ENCODE results near the gene CASS4.

GRCh38 chr20:56430461-56430860 is 18.4 kb downstream of the CASS4 start:
- TF ChIP-seq CTCF (IDR thresholded peaks at IDR 0.05 in 2 of 3, conservative IDR thresholded peaks at IDR 0.05 in 1 of 3; ENCODE audit: borderline replicate concordance in 1 of 3, insufficient read depth in 1 of 3, low read depth in 2 of 3, low read length in 2 of 3) (no peak), EZH2phosphoT487 (IDR thresholded peaks at IDR 0.05; ENCODE audit: borderline replicate concordance) (no peak), RAD21 (IDR thresholded peaks at IDR 0.05; ENCODE audit: low read depth) (no peak), ZBTB33 (IDR thresholded peaks at IDR 0.05; ENCODE audit: extremely low read depth, insufficient replicate concordance, low read length) (no peak), SP1 (IDR thresholded peaks at IDR 0.05; ENCODE audit: low read depth) (no peak), TCF7L2 (IDR thresholded peaks at IDR 0.05; ENCODE audit: borderline replicate concordance, extremely low read depth, insufficient read depth, insufficient read length) (no peak), POLR2AphosphoS5 (IDR thresholded peaks at IDR 0.05; ENCODE audit: low read depth, low read length) (no peak), MAX (IDR thresholded peaks at IDR 0.05) (no peak), JUND (IDR thresholded peaks at IDR 0.05) (no peak), REST (IDR thresholded peaks at IDR 0.05; ENCODE audit: low read depth) (no peak)

All from HCT116 (cell line).